HEK293 (cell line): ENCODE data around the gene PLEKHJ1.

Source experiments
- KLF10 ChIP-seq: fragments of 450-650 bp; IDR thresholded peaks from 2 replicates; pipeline ENCODE4 v1.5.1; 2018; ENCODE audit warnings: missing biosample characterization, mild to moderate bottlenecking, missing genetic modification characterization
- YY1 ChIP-seq: fragments of 450-650 bp; formaldehyde crosslinking; IDR thresholded peaks from 2 replicates; pipeline ENCODE4 v1.5.1; 2018; ENCODE audit warnings: missing biosample characterization, missing genetic modification characterization
- ZNF121 ChIP-seq: fragments of 450-650 bp; formaldehyde crosslinking; IDR thresholded peaks from 2 replicates; pipeline ENCODE4 v1.5.1; 2016; ENCODE audit warnings: missing biosample characterization, missing genetic modification characterization
- ZNF138 ChIP-seq: fragments of 450-650 bp; formaldehyde crosslinking; IDR thresholded peaks from 2 replicates; pipeline ENCODE4 v1.5.1; 2016; ENCODE audit warnings: missing biosample characterization, missing genetic modification characterization, borderline replicate concordance
- ZNF621 ChIP-seq: fragments of 450-650 bp; formaldehyde crosslinking; IDR thresholded peaks from 2 replicates; pipeline ENCODE4 v1.5.1; 2017; ENCODE audit warnings: missing biosample characterization, missing genetic modification characterization
- ZNF623 ChIP-seq: fragments of 450-650 bp; formaldehyde crosslinking; IDR thresholded peaks from 2 replicates; pipeline ENCODE4 v1.5.1; 2016; ENCODE audit warnings: missing biosample characterization, missing genetic modification characterization
- ZNF629 ChIP-seq: fragments of 450-650 bp; formaldehyde crosslinking; IDR thresholded peaks from 2 replicates; pipeline ENCODE4 v1.5.1; 2017; ENCODE audit warnings: missing biosample characterization, missing genetic modification characterization
- TF ChIP-seq, protein P1 (sequence below): fragments of 450-650 bp; formaldehyde crosslinking; IDR thresholded peaks from 2 replicates; pipeline ENCODE4 v1.5.1; 2016; ENCODE audit warnings: missing biosample characterization, missing genetic modification characterization
- TF ChIP-seq, protein P2 (sequence below): fragments of 450-650 bp; formaldehyde crosslinking; IDR thresholded peaks from 2 replicates; pipeline ENCODE4 v1.5.1; 2017; ENCODE audit warnings: missing biosample characterization, missing genetic modification characterization
- TF ChIP-seq, protein P3 (sequence below): fragments of 450-650 bp; formaldehyde crosslinking; IDR thresholded peaks from 2 replicates; pipeline ENCODE4 v1.5.1; 2016; ENCODE audit warnings: missing biosample characterization, missing genetic modification characterization
- TF ChIP-seq, protein P4 (sequence below): fragments of 450-650 bp; formaldehyde crosslinking; IDR thresholded peaks from 2 replicates; pipeline ENCODE4 v1.5.1; 2016; ENCODE audit warnings: missing biosample characterization, missing genetic modification characterization

DNA sequence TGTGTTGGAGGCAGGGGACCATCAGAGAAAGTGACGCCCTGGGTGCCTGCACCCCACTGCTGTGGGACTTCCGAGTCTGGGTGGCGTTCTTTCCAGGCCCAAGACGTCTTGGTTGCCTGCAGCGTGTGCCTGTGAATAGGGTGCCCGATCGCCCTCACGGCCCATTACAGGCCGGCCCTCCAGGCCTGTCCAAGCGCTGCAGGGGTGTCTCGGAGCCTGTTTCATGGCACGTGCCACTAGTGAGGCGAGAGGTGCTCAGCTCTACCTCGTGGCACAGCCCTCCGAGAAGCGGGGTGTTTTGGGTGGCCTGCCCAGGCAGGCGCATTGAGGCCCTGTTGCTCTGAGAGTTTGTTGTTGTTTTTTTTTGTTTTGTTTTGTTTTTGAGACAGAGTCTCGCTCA is 42.3 kb downstream of the PLEKHJ1 start:
- TF ChIP-seq, protein P1, sequence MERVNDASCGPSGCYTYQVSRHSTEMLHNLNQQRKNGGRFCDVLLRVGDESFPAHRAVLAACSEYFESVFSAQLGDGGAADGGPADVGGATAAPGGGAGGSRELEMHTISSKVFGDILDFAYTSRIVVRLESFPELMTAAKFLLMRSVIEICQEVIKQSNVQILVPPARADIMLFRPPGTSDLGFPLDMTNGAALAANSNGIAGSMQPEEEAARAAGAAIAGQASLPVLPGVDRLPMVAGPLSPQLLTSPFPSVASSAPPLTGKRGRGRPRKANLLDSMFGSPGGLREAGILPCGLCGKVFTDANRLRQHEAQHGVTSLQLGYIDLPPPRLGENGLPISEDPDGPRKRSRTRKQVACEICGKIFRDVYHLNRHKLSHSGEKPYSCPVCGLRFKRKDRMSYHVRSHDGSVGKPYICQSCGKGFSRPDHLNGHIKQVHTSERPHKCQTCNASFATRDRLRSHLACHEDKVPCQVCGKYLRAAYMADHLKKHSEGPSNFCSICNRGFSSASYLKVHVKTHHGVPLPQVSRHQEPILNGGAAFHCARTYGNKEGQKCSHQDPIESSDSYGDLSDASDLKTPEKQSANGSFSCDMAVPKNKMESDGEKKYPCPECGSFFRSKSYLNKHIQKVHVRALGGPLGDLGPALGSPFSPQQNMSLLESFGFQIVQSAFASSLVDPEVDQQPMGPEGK (tag by site-specific recombination): no peak
- TF ChIP-seq, protein P2, sequence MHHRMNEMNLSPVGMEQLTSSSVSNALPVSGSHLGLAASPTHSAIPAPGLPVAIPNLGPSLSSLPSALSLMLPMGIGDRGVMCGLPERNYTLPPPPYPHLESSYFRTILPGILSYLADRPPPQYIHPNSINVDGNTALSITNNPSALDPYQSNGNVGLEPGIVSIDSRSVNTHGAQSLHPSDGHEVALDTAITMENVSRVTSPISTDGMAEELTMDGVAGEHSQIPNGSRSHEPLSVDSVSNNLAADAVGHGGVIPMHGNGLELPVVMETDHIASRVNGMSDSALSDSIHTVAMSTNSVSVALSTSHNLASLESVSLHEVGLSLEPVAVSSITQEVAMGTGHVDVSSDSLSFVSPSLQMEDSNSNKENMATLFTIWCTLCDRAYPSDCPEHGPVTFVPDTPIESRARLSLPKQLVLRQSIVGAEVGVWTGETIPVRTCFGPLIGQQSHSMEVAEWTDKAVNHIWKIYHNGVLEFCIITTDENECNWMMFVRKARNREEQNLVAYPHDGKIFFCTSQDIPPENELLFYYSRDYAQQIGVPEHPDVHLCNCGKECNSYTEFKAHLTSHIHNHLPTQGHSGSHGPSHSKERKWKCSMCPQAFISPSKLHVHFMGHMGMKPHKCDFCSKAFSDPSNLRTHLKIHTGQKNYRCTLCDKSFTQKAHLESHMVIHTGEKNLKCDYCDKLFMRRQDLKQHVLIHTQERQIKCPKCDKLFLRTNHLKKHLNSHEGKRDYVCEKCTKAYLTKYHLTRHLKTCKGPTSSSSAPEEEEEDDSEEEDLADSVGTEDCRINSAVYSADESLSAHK (tag by site-specific recombination): no peak
- TF ChIP-seq ZNF629 (no peak), YY1 (tag by site-specific recombination) (no peak), ZNF121 (tag by site-specific recombination) (no peak), KLF10 (no peak), ZNF138 (tag by site-specific recombination) (no peak), ZNF623 (no peak), ZNF621 (no peak)
- TF ChIP-seq, protein P3, sequence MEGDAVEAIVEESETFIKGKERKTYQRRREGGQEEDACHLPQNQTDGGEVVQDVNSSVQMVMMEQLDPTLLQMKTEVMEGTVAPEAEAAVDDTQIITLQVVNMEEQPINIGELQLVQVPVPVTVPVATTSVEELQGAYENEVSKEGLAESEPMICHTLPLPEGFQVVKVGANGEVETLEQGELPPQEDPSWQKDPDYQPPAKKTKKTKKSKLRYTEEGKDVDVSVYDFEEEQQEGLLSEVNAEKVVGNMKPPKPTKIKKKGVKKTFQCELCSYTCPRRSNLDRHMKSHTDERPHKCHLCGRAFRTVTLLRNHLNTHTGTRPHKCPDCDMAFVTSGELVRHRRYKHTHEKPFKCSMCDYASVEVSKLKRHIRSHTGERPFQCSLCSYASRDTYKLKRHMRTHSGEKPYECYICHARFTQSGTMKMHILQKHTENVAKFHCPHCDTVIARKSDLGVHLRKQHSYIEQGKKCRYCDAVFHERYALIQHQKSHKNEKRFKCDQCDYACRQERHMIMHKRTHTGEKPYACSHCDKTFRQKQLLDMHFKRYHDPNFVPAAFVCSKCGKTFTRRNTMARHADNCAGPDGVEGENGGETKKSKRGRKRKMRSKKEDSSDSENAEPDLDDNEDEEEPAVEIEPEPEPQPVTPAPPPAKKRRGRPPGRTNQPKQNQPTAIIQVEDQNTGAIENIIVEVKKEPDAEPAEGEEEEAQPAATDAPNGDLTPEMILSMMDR (tag by site-specific recombination): no peak
- TF ChIP-seq, protein P4, sequence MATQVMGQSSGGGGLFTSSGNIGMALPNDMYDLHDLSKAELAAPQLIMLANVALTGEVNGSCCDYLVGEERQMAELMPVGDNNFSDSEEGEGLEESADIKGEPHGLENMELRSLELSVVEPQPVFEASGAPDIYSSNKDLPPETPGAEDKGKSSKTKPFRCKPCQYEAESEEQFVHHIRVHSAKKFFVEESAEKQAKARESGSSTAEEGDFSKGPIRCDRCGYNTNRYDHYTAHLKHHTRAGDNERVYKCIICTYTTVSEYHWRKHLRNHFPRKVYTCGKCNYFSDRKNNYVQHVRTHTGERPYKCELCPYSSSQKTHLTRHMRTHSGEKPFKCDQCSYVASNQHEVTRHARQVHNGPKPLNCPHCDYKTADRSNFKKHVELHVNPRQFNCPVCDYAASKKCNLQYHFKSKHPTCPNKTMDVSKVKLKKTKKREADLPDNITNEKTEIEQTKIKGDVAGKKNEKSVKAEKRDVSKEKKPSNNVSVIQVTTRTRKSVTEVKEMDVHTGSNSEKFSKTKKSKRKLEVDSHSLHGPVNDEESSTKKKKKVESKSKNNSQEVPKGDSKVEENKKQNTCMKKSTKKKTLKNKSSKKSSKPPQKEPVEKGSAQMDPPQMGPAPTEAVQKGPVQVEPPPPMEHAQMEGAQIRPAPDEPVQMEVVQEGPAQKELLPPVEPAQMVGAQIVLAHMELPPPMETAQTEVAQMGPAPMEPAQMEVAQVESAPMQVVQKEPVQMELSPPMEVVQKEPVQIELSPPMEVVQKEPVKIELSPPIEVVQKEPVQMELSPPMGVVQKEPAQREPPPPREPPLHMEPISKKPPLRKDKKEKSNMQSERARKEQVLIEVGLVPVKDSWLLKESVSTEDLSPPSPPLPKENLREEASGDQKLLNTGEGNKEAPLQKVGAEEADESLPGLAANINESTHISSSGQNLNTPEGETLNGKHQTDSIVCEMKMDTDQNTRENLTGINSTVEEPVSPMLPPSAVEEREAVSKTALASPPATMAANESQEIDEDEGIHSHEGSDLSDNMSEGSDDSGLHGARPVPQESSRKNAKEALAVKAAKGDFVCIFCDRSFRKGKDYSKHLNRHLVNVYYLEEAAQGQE (tag by site-specific recombination): no peak
